ENCODE results near the gene PSTPIP1. TPM values are rescaled to one million over a fixed set of nuclear protein-coding genes. Genes with fewer than 3 reads are reported as not detected.
A peak's percentile ranks its signal among the peaks of the same experiment; 100 is the strongest.

The PSTPIP1 gene
- total RNA-seq, 1 donor from 2014 or later: 42.7 TPM

DNA sequence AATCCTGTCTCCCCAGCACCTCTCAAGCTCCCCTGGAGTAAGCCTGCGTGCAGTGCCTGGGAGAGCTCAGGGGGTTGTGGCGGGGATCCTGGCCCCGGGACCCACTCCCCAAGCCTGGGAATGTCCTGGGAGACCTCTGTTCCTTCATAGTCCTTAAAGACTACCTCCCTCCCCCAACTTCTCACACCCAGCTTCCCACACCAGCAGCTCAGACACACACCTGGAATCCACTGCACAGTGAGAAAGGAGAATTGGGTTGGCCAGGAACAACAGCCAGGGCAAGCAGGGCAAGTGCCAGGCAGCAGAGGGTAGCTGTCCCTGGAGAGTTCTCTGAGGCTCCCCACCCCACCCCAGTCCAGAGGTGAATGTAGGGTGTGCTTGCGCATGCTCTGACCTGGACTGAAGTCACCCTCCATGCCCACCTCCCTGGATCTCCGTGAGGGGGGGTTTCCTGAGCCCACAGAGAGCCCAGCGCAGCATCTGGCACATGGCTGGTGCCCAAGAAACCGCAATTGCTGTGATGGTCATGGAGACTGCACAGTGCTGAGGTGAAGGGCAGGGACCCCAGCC, 22.2 kb downstream of the PSTPIP1 start:
- intact Hi-C loops (cut with micrococcal nuclease): no loop called here
- ChIA-PET CTCF (interaction anchor here (1.1 to 1.9 kb wide), 2 partner anchors 44 to 114 kb away, joined by 3 to 5 read pairs; no protein-coding TSS in a partner anchor), POLR2A (interaction anchor here (0.5 to 2.4 kb wide), 2 partner anchors 23 to 41 kb away, joined by 3 to 7 read pairs; partner anchors contain the start of gene PSTPIP1)

GRCh38 chr15:77017761-77018720, 23.1 kb downstream of the PSTPIP1 start:
- H3K4me3 Mint-ChIP-seq: no peak overlapping the region
- intact Hi-C loops (cut with micrococcal nuclease): no loop called here
- peaks cover 33% of the 10 kb centered on the region for H3K36me3 Mint-ChIP-seq (ENCODE audit: low read depth)
- H3K27ac Mint-ChIP-seq: no peak overlapping the region
- no peak for ATAC-seq (ENCODE audit: low read depth)
- POLR2A ChIA-PET: interaction anchor here (2.4 kb wide), 1 partner anchor 23 kb away, joined by 7 read pairs; the partner anchor contains the start of gene PSTPIP1
- TF ChIP-seq, protein P1, sequence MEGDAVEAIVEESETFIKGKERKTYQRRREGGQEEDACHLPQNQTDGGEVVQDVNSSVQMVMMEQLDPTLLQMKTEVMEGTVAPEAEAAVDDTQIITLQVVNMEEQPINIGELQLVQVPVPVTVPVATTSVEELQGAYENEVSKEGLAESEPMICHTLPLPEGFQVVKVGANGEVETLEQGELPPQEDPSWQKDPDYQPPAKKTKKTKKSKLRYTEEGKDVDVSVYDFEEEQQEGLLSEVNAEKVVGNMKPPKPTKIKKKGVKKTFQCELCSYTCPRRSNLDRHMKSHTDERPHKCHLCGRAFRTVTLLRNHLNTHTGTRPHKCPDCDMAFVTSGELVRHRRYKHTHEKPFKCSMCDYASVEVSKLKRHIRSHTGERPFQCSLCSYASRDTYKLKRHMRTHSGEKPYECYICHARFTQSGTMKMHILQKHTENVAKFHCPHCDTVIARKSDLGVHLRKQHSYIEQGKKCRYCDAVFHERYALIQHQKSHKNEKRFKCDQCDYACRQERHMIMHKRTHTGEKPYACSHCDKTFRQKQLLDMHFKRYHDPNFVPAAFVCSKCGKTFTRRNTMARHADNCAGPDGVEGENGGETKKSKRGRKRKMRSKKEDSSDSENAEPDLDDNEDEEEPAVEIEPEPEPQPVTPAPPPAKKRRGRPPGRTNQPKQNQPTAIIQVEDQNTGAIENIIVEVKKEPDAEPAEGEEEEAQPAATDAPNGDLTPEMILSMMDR (IDR thresholded peaks at IDR 0.05): no peak
- no peak for DNase-seq
- peaks cover 59% of the 10 kb centered on the region for H3K4me1 Mint-ChIP-seq
- H3K27me3 Mint-ChIP-seq: no peaks in the 10 kb centered on the region
- no peaks in the 10 kb centered on the region for H3K9me3 Mint-ChIP-seq
- CTCF ChIA-PET: interaction anchor here (1.1 to 1.9 kb wide), 2 partner anchors 45 to 115 kb away, joined by 3 to 5 read pairs; no protein-coding TSS in a partner anchor

More for the DNA sequence above, 22.2 kb downstream of the PSTPIP1 start:
- no peak for DNase-seq
- Mint-ChIP-seq H3K36me3 (ENCODE audit: low read depth) (peaks cover 25% of the 10 kb centered on the region), H3K27ac (no peak overlapping the region), H3K9me3 (no peaks in the 10 kb centered on the region), H3K27me3 (no peaks in the 10 kb centered on the region), H3K4me3 (no peak overlapping the region), H3K4me1 (peaks cover 61% of the 10 kb centered on the region)
- TF ChIP-seq, protein P1 (IDR thresholded peaks at IDR 0.05): no peak
- ATAC-seq (ENCODE audit: low read depth): no peak

DNA sequence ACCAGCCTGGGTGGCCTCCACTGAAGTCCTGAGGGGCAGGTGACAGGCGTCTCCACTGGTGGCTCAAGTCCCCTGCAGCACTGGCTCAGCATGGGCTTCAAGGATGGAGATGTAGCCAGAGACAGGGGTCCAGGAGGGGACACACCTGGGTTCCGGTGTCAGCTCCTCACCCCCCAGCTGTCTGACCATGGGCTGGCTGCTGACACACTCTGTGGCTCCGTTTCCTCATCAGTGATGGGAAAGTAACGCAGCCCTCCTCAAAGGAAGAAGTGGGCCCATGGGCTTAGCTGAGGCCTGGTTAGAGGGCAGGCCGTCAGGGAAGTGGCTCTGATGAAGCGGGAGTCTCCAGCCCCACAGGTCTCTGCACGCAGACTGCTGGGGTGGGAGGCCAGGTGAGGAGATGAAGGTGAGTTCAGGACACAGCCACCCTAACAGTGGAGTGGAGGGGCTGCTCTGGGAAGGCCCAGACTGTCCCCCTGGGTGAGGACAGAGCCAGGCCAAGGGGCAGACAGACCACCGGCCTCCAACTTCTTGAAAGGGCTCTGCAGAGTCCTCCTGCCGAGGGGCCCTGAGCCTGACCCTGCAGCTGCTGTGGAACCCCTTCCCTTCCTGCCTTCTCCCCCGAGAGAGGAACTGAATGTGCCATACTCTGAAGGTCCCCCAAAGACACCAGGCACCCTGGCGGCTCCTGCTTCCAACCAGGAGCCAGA, 24.0 kb downstream of the PSTPIP1 start:
- TF ChIP-seq, protein P1 (IDR thresholded peaks at IDR 0.05): no peak

GRCh38 chr15:77019521-77020331, 24.8 kb downstream of the PSTPIP1 start:
- Mint-ChIP-seq H3K36me3 (ENCODE audit: low read depth) (peaks cover 36% of the 10 kb centered on the region), H3K9me3 (no peaks in the 10 kb centered on the region), H3K4me1 (peaks cover 42% of the 10 kb centered on the region), H3K27ac (peak overlapping the region; percentile 12), H3K4me3 (no peak overlapping the region), H3K27me3 (no peaks in the 10 kb centered on the region)
- TF ChIP-seq, protein P1 (IDR thresholded peaks at IDR 0.05): no peak
- CTCF ChIA-PET: interaction anchor here (1.4 kb wide), 1 partner anchor 46 kb away, joined by 3 read pairs; no protein-coding TSS in a partner anchor
- intact Hi-C loops (cut with micrococcal nuclease): no loop called here
- DNase-seq: no peak
- peak; percentile 23 for ATAC-seq (ENCODE audit: low read depth)
- POLR2A ChIA-PET: interaction anchor here (0.6 to 1.2 kb wide), 2 partner anchors 9 to 11 kb away, joined by 3 to 4 read pairs; no protein-coding TSS in a partner anchor

More for the DNA sequence above, 24.0 kb downstream of the PSTPIP1 start:
- ATAC-seq (ENCODE audit: low read depth) (no peak), DNase-seq (no peak)
- no peak overlapping the region for H3K4me3 Mint-ChIP-seq
- ChIA-PET CTCF (interaction anchor here (1.4 kb wide), 1 partner anchor 46 kb away, joined by 3 read pairs; no protein-coding TSS in a partner anchor), POLR2A (interaction anchor here (1.2 kb wide), 1 partner anchor 8 kb away, joined by 4 read pairs; no protein-coding TSS in a partner anchor)
- H3K4me1 Mint-ChIP-seq: peaks cover 50% of the 10 kb centered on the region
- H3K36me3 Mint-ChIP-seq (ENCODE audit: low read depth): peaks cover 36% of the 10 kb centered on the region
- no peaks in the 10 kb centered on the region for H3K27me3 Mint-ChIP-seq
- no peak overlapping the region for H3K27ac Mint-ChIP-seq
- intact Hi-C loops (cut with micrococcal nuclease): no loop called here
- H3K9me3 Mint-ChIP-seq: no peaks in the 10 kb centered on the region
